Measurements from ENCODE around the gene EGFL7.

GRCh38 chr9:136662326-136662655 lies 425 bp upstream of the EGFL7 start:
- TF ChIP-seq SP1 (IDR thresholded peaks at IDR 0.05) (no peak), FOXA1 (IDR thresholded peaks at IDR 0.05) (no peak)

Measured in HEK293T (cell line).